ENCODE measurements around the gene APOA4. TPM values are rescaled to one million over a fixed set of nuclear protein-coding genes. Genes with fewer than 3 reads are reported as not detected.

The APOA4 gene
- total RNA-seq, 2 experiments from 2014 or later = not detected

DNA sequence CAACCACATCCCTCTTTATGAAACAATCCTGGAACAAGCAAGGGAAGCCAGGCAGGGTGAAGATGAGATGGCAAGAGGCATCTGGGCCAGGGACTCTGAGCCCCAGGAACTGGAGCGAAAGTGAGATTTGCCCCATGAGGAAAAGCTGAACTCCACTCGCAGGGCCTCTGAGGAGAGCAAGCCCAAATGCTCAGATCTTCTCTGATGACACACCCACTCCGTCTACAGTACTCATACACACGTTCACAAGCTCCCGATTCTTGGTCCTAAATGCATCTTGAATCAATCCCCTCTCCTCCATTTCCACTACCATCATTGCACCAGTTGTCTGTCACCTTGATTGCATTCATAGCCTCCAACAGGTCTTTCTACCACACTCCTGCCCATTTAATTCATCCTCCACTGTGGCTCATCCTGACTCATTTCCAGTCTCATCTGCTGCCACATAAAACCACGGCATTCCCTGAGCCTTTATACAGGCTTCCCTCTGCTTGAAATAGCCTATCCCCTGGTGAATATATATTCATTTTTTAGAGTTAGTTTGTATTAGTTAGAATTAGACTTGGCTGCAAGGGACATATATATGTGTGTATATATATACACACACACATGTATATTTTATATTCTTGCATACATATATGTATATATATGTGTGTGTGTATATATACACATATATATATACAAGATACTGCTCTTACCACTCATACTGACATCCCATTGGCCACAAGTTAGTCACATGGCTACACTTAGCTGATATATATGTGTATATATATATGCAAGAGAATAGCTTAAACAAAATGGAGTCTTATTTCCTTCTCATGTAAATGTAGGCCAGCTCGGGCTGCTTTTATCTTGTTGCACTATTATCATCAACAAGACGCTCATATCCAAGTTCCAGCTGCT, 30.0 kb downstream of the APOA4 start:
- peaks cover 12% of the 10 kb centered on the region for H3K4me1 Mint-ChIP-seq (ENCODE audit: low read depth)
- no peak for DNase-seq
- intact Hi-C loops (cut with micrococcal nuclease) = no loop called here
- POLR2A ChIA-PET = interaction anchor here (1.1 kb wide), 1 partner anchor 306 kb away, joined by 3 read pairs; the partner anchor contains the start of gene SIK3
- H3K27ac Mint-ChIP-seq = no peak overlapping the region
- peaks cover 2% of the 10 kb centered on the region for H3K27me3 Mint-ChIP-seq
- H3K9me3 Mint-ChIP-seq = no peaks in the 10 kb centered on the region
- H3K4me3 Mint-ChIP-seq = no peak overlapping the region
- H3K36me3 Mint-ChIP-seq = no peaks in the 10 kb centered on the region
- CTCF ChIA-PET = interaction anchor here (0.6 to 10.3 kb wide), 5 partner anchors 10 to 347 kb away, joined by 3 to 187 read pairs (median 20); partner anchors contain the start of genes APOA1 and SIK3

DNA sequence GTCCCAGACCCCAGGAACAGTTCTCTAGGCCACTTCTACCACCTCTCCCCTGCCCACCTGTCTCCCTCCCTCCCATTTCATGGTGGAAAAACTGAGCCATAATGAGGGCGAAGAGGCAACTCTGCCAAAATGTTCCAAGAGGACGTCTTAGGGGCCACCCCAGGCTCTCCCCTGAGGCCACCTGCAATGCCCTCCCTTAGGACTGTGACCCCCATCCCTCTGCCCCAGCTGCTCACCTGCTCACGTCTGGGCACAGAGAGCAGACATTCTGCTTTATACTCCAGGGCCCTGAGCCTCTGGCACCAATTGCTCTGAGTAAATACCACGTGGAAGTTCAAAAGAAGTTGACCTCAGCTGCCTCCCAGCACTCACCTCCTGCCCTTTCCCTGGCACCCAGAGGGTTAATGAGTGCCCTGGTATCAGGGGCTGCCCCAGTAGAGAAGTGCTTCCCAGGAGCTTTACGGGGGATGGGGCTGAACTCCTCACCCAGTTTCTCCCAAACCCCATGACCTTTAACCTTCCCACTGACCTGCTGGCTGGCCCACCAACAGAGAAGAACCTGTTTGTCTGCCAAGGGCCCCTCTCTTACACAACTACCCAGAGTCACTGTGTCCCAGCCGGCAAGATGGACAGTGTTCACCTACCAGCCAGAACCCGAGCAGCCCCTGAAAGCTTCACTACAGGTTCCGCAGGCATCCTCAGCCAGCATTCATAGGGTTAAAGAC, 30.8 kb downstream of the APOA4 start:
- Mint-ChIP-seq H3K9me3 (no peaks in the 10 kb centered on the region), H3K27me3 (peaks cover 2% of the 10 kb centered on the region), H3K4me3 (no peak overlapping the region), H3K36me3 (peaks cover 2% of the 10 kb centered on the region), H3K4me1 (ENCODE audit: low read depth) (peaks cover 12% of the 10 kb centered on the region), H3K27ac (no peak overlapping the region)
- ChIA-PET POLR2A (interaction anchor here (1.1 to 2.9 kb wide), 2 partner anchors 44 to 306 kb away, joined by 3 to 9 read pairs; partner anchors contain the start of gene SIK3), CTCF (interaction anchor here (0.9 to 10.3 kb wide), 12 partner anchors 9 to 438 kb away, joined by 3 to 187 read pairs (median 15); partner anchors contain the start of genes APOA1, APOA4, BUD13 and PAFAH1B2)
- no peak for DNase-seq
- intact Hi-C loops (cut with micrococcal nuclease) = no loop called here

- POLR2A ChIA-PET = interaction anchor here (1.1 to 2.9 kb wide), 2 partner anchors 44 to 307 kb away, joined by 3 to 9 read pairs; partner anchors contain the start of gene SIK3
- peaks cover 7% of the 10 kb centered on the region for H3K36me3 Mint-ChIP-seq
- intact Hi-C loops (cut with micrococcal nuclease) = loop anchor here (1.0 kb wide), 2 partner anchors 45 to 315 kb away; no protein-coding TSS in a partner anchor
- CTCF ChIA-PET = interaction anchor here (0.6 to 10.3 kb wide), 45 partner anchors 8 to 439 kb away, joined by 3 to 187 read pairs (median 6); partner anchors contain the start of genes APOA1, APOA4, BUD13 and PAFAH1B2
- H3K4me1 Mint-ChIP-seq (ENCODE audit: low read depth) = peaks cover 18% of the 10 kb centered on the region
- peaks cover 2% of the 10 kb centered on the region for H3K27me3 Mint-ChIP-seq
- H3K9me3 Mint-ChIP-seq = no peaks in the 10 kb centered on the region
- DNase-seq = no peak
- no peak within 1 kb of the TSS for H3K4me3 Mint-ChIP-seq
- H3K27ac Mint-ChIP-seq = no peak within 1 kb of the TSS
These were observed 31.3 kb downstream of the APOA4 start, which contains the start of gene APOA5 for GRCh38 chr11:116791813-116792143. TSS of gene APOA5 (minus strand) at chr11:116791879. CDS start at chr11:116791860, 19 bp downstream.

- POLR2A ChIA-PET = interaction anchor here (1.4 to 2.9 kb wide), 3 partner anchors 45 to 352 kb away, joined by 3 to 9 read pairs (median 4); partner anchors contain the start of gene PAFAH1B2
- no peak overlapping the region for H3K27ac Mint-ChIP-seq
- H3K4me3 Mint-ChIP-seq = no peak overlapping the region
These were observed 31.9 kb downstream of the APOA4 start for GRCh38 chr11:116791002-116791812.

GRCh38 chr11:116790167-116791001, 32.7 kb downstream of the APOA4 start:
- Mint-ChIP-seq H3K27ac (no peak overlapping the region), H3K9me3 (no peaks in the 10 kb centered on the region), H3K4me1 (ENCODE audit: low read depth) (peaks cover 31% of the 10 kb centered on the region), H3K36me3 (peaks cover 19% of the 10 kb centered on the region), H3K27me3 (no peaks in the 10 kb centered on the region), H3K4me3 (no peak overlapping the region)
- ChIA-PET POLR2A (interaction anchor here (1.4 to 2.9 kb wide), 3 partner anchors 46 to 353 kb away, joined by 3 to 9 read pairs (median 4); partner anchors contain the start of gene PAFAH1B2), CTCF (interaction anchor here (0.7 to 10.3 kb wide), 46 partner anchors 8 to 440 kb away, joined by 3 to 187 read pairs (median 6); partner anchors contain the start of genes APOA1, BUD13, PAFAH1B2 and PCSK7)
- intact Hi-C loops (cut with micrococcal nuclease) = loop anchor here (1.0 kb wide), 2 partner anchors 46 to 316 kb away; no protein-coding TSS in a partner anchor
- DNase-seq = no peak

More at GRCh38 chr11:116791002-116791812, 31.9 kb downstream of the APOA4 start:
- H3K4me1 Mint-ChIP-seq (ENCODE audit: low read depth) = peaks cover 23% of the 10 kb centered on the region
- no peaks in the 10 kb centered on the region for H3K9me3 Mint-ChIP-seq
- no peaks in the 10 kb centered on the region for H3K27me3 Mint-ChIP-seq
- H3K36me3 Mint-ChIP-seq = peaks cover 13% of the 10 kb centered on the region
- CTCF ChIA-PET = interaction anchor here (0.6 to 10.3 kb wide), 48 partner anchors 8 to 440 kb away, joined by 3 to 187 read pairs (median 6); partner anchors contain the start of genes APOA1, APOA4, BUD13 and PAFAH1B2
- intact Hi-C loops (cut with micrococcal nuclease) = loop anchor here (1.0 kb wide), 2 partner anchors 45 to 315 kb away; no protein-coding TSS in a partner anchor
- DNase-seq = peak; percentile 85

GRCh38 chr11:116788975-116789374, 34.1 kb downstream of the APOA4 start:
- no peak overlapping the region for H3K4me3 Mint-ChIP-seq
- no peaks in the 10 kb centered on the region for H3K27me3 Mint-ChIP-seq
- ChIA-PET CTCF (interaction anchor here (0.8 to 10.3 kb wide), 5 partner anchors 47 to 437 kb away, joined by 4 to 187 read pairs (median 16); partner anchors contain the start of genes APOA1 and SIK3), POLR2A (interaction anchor here (1.8 kb wide), 1 partner anchor 12 kb away, joined by 7 read pairs; no protein-coding TSS in a partner anchor)
- DNase-seq = no peak
- H3K9me3 Mint-ChIP-seq = no peaks in the 10 kb centered on the region
- peaks cover 33% of the 10 kb centered on the region for H3K36me3 Mint-ChIP-seq
- intact Hi-C loops (cut with micrococcal nuclease) = loop anchor here (1.0 to 5.0 kb wide), 3 partner anchors 16 to 443 kb away; partner anchors contain the start of genes PCSK7, RNF214 and SIK3
- H3K27ac Mint-ChIP-seq = no peak overlapping the region
- peaks cover 46% of the 10 kb centered on the region for H3K4me1 Mint-ChIP-seq (ENCODE audit: low read depth)

GRCh38 chr11:116788534-116788933, 34.6 kb downstream of the APOA4 start:
- intact Hi-C loops (cut with micrococcal nuclease) = loop anchor here (1.0 to 5.0 kb wide), 3 partner anchors 15 to 444 kb away; partner anchors contain the start of genes PCSK7, RNF214 and SIK3
- H3K4me1 Mint-ChIP-seq (ENCODE audit: low read depth) = peaks cover 48% of the 10 kb centered on the region
- ChIA-PET POLR2A (interaction anchor here (1.0 to 1.8 kb wide), 3 partner anchors 12 to 19 kb away, joined by 3 to 7 read pairs (median 6); partner anchors contain the start of gene BUD13), CTCF (interaction anchor here (0.6 to 10.3 kb wide), 6 partner anchors 11 to 438 kb away, joined by 3 to 187 read pairs (median 8); partner anchors contain the start of genes APOA1 and SIK3)
- DNase-seq = no peak
- no peaks in the 10 kb centered on the region for H3K9me3 Mint-ChIP-seq
- H3K27me3 Mint-ChIP-seq = no peaks in the 10 kb centered on the region
- peak overlapping the region; percentile 91 for H3K27ac Mint-ChIP-seq
- H3K4me3 Mint-ChIP-seq = peak overlapping the region; percentile 95
- H3K36me3 Mint-ChIP-seq = peaks cover 34% of the 10 kb centered on the region

DNA sequence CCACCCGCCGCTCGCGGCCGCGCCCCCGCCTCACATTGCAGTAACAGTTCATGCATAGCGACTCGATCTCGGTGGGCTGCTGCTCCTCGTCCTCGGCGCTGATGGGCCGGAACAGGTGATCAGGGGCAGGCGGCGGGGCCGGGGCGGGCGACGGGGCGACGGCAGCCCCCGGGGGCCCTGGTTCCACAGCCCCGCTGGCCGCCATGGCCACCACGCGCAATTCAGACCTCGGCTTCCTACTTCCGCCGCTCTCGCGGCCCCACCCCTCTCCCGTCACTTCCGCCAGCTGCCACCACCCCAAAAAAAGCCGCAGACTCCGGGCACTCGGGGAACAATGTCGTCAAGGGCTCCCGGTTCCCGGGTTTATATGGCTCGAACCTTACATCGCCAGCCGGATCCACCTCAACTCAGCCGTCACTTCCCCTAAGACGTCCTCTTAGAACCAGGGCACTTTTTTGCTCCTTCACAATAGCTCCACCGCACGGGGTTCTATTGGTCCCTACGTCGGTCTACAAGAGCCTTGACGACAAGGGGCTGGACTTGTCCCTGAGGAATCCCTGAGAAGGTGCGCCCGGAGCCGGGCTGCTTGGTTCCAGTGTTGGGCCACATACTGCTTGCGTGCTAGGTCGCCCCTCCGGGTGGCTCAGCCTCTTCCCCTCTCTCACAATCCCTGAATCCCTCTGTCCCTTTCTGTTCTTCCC, 35.2 kb downstream of the APOA4 start, which contains the start of gene ZPR1:
ZPR1 (minus strand) TSS at position 238 of the 701 bp plus-strand sequence; CDS start at position 205, 33 bp downstream.
- peaks cover 54% of the 10 kb centered on the region for H3K4me1 Mint-ChIP-seq (ENCODE audit: low read depth)
- CTCF ChIA-PET = interaction anchor here (0.6 to 10.3 kb wide), 10 partner anchors 8 to 439 kb away, joined by 3 to 187 read pairs (median 4); partner anchors contain the start of genes APOA1 and SIK3
- peaks cover 40% of the 10 kb centered on the region for H3K36me3 Mint-ChIP-seq

DNA sequence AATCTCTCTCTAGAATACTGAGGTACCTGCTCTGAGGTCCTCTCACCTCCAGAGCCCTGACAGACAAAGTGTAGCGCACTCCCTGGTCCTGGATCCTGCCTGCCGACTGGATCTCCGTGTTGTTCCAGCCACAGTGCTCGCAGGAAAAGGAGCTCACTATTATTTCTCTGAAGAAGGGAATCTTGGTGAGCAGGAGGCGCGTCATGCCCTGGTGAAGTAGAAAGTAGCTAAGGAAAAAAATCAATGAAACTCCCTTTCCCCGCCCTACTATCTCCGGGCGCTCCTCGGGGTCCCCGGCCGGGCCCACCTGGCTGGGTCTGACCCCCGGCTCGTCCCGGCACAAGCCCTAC, 35.7 kb downstream of the APOA4 start:
- peaks cover 45% of the 10 kb centered on the region for H3K36me3 Mint-ChIP-seq

More for the DNA sequence above, 35.2 kb downstream of the APOA4 start, which contains the start of gene ZPR1:
- H3K9me3 Mint-ChIP-seq = no peaks in the 10 kb centered on the region
- H3K4me3 Mint-ChIP-seq = peak within 1 kb of the TSS; percentile 95
- peak within 1 kb of the TSS; percentile 91 for H3K27ac Mint-ChIP-seq
- POLR2A ChIA-PET = interaction anchor here (0.5 to 2.0 kb wide), 7 partner anchors 11 to 310 kb away, joined by 3 to 9 read pairs (median 6); partner anchors contain the start of genes BUD13 and SIK3
- peak; percentile 90 for DNase-seq
- H3K27me3 Mint-ChIP-seq = no peaks in the 10 kb centered on the region
- intact Hi-C loops (cut with micrococcal nuclease) = loop anchor here (1.0 to 5.0 kb wide), 4 partner anchors 15 to 444 kb away; partner anchors contain the start of genes PCSK7, RNF214 and SIK3

More for the DNA sequence above, 35.7 kb downstream of the APOA4 start:
- POLR2A ChIA-PET = interaction anchor here (0.5 to 2.0 kb wide), 8 partner anchors 9 to 311 kb away, joined by 3 to 9 read pairs (median 5); partner anchors contain the start of genes BUD13 and SIK3
- no peak for DNase-seq
- Mint-ChIP-seq H3K27ac (peak overlapping the region; percentile 80), H3K4me3 (peak overlapping the region; percentile 95), H3K9me3 (no peaks in the 10 kb centered on the region), H3K27me3 (no peaks in the 10 kb centered on the region), H3K4me1 (ENCODE audit: low read depth) (peaks cover 59% of the 10 kb centered on the region)
- intact Hi-C loops (cut with micrococcal nuclease) = loop anchor here (1.0 to 5.0 kb wide), 3 partner anchors 66 to 445 kb away; partner anchors contain the start of genes PCSK7, RNF214 and SIK3
- CTCF ChIA-PET = interaction anchor here (0.6 to 10.3 kb wide), 11 partner anchors 9 to 439 kb away, joined by 3 to 187 read pairs (median 4); partner anchors contain the start of genes APOA1 and SIK3
